ENCODE data around the gene PEPD. TPM values are rescaled to one million over a fixed set of nuclear protein-coding genes. Genes with fewer than 3 reads are reported as not detected.

Gene PEPD
- total RNA-seq, 1 experiment from 2014 or later: 83.1 TPM

DNA sequence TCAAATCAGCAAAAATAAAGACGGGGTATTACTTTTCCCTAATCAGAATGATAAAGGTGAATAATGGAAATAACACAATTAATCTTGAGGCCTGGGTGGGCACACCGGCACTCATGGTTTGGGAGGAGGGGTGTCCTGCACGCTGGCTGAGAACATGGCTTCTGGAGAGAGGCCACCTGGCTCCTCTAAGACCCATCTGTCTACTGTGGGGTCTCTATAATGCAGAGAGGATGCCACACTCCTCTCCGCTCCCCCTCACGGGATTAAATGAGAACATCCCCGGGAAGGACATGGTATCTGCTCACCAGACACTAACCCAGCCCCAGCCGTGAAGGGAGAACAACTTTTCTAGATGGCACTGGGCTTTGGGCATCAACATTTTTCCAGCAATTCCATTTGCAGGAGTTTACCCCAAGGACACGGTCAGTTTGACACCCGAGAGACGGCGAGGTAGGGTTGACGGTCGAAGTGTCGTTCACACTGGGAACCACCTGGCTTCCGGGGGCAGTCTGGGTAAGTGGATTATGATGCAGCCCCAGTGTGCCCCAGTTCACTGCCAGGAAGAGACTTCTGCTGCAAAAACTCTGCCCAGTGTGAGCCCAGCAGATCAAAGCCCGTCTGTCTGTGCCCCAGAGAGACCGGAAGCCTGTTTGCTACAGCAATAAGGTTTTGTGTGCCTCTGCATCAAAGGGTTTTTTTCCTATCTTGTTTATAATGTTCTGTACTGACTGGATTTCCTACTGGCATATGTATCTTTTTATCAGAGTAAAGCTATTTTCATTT, 91.5 kb downstream of the PEPD start (continued):
- TF ChIP-seq CBFB (CRISPR knock-in tag; IDR thresholded peaks at IDR 0.05; ENCODE audit: low read depth) (no peak), NR2C2 (CRISPR knock-in tag; IDR thresholded peaks at IDR 0.05) (no peak), CDX4 (CRISPR knock-in tag; IDR thresholded peaks at IDR 0.05; ENCODE audit: borderline replicate concordance) (no peak), CREB1 (CRISPR knock-in tag; IDR thresholded peaks at IDR 0.05) (no peak), FOXP1 (CRISPR knock-in tag; IDR thresholded peaks at IDR 0.05; ENCODE audit: borderline replicate concordance) (no peak), FOXJ3 (CRISPR knock-in tag; IDR thresholded peaks at IDR 0.05; ENCODE audit: borderline replicate concordance) (no peak)
- TF ChIP-seq, protein P1, sequence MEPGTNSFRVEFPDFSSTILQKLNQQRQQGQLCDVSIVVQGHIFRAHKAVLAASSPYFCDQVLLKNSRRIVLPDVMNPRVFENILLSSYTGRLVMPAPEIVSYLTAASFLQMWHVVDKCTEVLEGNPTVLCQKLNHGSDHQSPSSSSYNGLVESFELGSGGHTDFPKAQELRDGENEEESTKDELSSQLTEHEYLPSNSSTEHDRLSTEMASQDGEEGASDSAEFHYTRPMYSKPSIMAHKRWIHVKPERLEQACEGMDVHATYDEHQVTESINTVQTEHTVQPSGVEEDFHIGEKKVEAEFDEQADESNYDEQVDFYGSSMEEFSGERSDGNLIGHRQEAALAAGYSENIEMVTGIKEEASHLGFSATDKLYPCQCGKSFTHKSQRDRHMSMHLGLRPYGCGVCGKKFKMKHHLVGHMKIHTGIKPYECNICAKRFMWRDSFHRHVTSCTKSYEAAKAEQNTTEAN (CRISPR knock-in tag; IDR thresholded peaks at IDR 0.05): no peak

DNA sequence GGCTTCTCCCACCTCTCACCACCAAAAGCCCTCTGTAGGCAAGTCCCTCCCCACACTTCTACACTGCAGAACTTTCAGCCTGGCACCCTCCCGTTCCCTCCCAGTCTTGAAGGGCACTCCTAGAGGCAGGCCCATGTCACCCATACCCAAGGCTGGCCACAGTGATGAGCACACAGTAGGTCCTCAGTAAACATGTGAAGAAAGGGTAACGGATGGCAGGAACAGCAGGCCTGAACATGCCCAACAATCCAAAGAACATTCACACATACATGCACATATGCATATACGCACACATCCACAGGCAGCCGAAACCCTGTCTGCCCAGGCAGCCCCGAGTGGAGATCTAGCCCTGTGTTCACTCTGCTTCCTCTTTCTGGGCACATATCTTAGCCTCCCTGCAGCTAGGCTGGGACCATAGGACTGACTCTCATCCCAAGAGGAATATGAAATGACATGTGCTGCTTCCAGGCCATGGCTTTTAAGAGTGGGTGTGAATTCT, 92.9 kb downstream of the PEPD start:
- no peaks in the 10 kb centered on the region for H3K9me3 Mint-ChIP-seq
- ATAC-seq (no peak), DNase-seq (ENCODE audit: low spot score) (no peak)
- no peak overlapping the region for H3K27ac Mint-ChIP-seq
- CTCF ChIA-PET: interaction anchor here (1.3 to 2.9 kb wide), 2 partner anchors 13 to 17 kb away, joined by 3 to 10 read pairs; no protein-coding TSS in a partner anchor
- no peaks in the 10 kb centered on the region for H3K36me3 Mint-ChIP-seq
- no peaks in the 10 kb centered on the region for H3K27me3 Mint-ChIP-seq (ENCODE audit: low read depth)
- no peaks in the 10 kb centered on the region for H3K4me1 Mint-ChIP-seq
- POLR2A ChIA-PET: no interaction called here
- H3K4me3 Mint-ChIP-seq: no peak overlapping the region
- TF ChIP-seq, protein P2, sequence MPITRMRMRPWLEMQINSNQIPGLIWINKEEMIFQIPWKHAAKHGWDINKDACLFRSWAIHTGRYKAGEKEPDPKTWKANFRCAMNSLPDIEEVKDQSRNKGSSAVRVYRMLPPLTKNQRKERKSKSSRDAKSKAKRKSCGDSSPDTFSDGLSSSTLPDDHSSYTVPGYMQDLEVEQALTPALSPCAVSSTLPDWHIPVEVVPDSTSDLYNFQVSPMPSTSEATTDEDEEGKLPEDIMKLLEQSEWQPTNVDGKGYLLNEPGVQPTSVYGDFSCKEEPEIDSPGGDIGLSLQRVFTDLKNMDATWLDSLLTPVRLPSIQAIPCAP (CRISPR knock-in tag; IDR thresholded peaks at IDR 0.05): no peak
- TF ChIP-seq ATF1 (CRISPR knock-in tag; IDR thresholded peaks at IDR 0.05): no peak
- no peak for TF ChIP-seq ZNF232 (CRISPR knock-in tag; IDR thresholded peaks at IDR 0.05)
- no peak for TF ChIP-seq NFE2L1 (CRISPR knock-in tag; IDR thresholded peaks at IDR 0.05)
- no peak for TF ChIP-seq PRDM15 (CRISPR knock-in tag; IDR thresholded peaks at IDR 0.05)
- TF ChIP-seq SMAD3 (CRISPR knock-in tag; IDR thresholded peaks at IDR 0.05; ENCODE audit: borderline replicate concordance): no peak
- TF ChIP-seq CBFB (CRISPR knock-in tag; IDR thresholded peaks at IDR 0.05; ENCODE audit: low read depth): no peak
- TF ChIP-seq, protein P3, sequence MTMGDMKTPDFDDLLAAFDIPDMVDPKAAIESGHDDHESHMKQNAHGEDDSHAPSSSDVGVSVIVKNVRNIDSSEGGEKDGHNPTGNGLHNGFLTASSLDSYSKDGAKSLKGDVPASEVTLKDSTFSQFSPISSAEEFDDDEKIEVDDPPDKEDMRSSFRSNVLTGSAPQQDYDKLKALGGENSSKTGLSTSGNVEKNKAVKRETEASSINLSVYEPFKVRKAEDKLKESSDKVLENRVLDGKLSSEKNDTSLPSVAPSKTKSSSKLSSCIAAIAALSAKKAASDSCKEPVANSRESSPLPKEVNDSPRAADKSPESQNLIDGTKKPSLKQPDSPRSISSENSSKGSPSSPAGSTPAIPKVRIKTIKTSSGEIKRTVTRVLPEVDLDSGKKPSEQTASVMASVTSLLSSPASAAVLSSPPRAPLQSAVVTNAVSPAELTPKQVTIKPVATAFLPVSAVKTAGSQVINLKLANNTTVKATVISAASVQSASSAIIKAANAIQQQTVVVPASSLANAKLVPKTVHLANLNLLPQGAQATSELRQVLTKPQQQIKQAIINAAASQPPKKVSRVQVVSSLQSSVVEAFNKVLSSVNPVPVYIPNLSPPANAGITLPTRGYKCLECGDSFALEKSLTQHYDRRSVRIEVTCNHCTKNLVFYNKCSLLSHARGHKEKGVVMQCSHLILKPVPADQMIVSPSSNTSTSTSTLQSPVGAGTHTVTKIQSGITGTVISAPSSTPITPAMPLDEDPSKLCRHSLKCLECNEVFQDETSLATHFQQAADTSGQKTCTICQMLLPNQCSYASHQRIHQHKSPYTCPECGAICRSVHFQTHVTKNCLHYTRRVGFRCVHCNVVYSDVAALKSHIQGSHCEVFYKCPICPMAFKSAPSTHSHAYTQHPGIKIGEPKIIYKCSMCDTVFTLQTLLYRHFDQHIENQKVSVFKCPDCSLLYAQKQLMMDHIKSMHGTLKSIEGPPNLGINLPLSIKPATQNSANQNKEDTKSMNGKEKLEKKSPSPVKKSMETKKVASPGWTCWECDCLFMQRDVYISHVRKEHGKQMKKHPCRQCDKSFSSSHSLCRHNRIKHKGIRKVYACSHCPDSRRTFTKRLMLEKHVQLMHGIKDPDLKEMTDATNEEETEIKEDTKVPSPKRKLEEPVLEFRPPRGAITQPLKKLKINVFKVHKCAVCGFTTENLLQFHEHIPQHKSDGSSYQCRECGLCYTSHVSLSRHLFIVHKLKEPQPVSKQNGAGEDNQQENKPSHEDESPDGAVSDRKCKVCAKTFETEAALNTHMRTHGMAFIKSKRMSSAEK (CRISPR knock-in tag; IDR thresholded peaks at IDR 0.05; ENCODE audit: borderline replicate concordance): no peak
- TF ChIP-seq, protein P4, sequence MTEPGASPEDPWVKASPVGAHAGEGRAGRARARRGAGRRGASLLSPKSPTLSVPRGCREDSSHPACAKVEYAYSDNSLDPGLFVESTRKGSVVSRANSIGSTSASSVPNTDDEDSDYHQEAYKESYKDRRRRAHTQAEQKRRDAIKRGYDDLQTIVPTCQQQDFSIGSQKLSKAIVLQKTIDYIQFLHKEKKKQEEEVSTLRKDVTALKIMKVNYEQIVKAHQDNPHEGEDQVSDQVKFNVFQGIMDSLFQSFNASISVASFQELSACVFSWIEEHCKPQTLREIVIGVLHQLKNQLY (CRISPR knock-in tag; IDR thresholded peaks at IDR 0.05): no peak
- TF ChIP-seq USF1 (CRISPR knock-in tag; IDR thresholded peaks at IDR 0.05): no peak
- TF ChIP-seq, protein P5, sequence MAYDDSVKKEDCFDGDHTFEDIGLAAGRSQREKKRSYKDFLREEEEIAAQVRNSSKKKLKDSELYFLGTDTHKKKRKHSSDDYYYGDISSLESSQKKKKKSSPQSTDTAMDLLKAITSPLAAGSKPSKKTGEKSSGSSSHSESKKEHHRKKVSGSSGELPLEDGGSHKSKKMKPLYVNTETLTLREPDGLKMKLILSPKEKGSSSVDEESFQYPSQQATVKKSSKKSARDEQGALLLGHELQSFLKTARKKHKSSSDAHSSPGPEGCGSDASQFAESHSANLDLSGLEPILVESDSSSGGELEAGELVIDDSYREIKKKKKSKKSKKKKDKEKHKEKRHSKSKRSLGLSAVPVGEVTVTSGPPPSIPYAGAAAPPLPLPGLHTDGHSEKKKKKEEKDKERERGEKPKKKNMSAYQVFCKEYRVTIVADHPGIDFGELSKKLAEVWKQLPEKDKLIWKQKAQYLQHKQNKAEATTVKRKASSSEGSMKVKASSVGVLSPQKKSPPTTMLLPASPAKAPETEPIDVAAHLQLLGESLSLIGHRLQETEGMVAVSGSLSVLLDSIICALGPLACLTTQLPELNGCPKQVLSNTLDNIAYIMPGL (CRISPR knock-in tag; IDR thresholded peaks at IDR 0.05): no peak
- TF ChIP-seq FOXJ3 (CRISPR knock-in tag; IDR thresholded peaks at IDR 0.05; ENCODE audit: borderline replicate concordance): no peak
- no peak for TF ChIP-seq FOXP4 (CRISPR knock-in tag; IDR thresholded peaks at IDR 0.05)

All from WTC11 (cell line).